ENCODE data around the gene GALNT14.

GALNT14 gene

DNA sequence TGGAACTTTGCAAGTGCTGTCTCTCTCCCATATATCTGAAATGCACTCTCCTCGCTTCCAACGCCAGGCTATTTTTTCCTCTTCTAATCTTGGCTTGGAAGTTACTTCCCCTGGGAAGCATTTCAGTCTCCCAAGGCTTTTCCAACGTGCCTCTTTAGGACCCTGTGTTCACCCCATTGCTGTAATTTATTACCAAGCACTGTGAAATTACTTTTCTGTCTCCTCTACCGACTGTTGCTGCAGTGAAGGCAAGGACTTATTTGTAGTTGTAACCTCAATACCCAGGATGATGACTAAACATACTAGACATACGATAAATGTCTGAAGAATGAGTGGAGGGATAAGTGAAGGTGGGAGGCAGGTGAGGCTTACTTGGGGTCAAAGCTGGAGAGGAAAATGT lies 163.7 kb downstream of the GALNT14 start:
- no peak for DNase-seq (ENCODE audit: low spot score)

DNA sequence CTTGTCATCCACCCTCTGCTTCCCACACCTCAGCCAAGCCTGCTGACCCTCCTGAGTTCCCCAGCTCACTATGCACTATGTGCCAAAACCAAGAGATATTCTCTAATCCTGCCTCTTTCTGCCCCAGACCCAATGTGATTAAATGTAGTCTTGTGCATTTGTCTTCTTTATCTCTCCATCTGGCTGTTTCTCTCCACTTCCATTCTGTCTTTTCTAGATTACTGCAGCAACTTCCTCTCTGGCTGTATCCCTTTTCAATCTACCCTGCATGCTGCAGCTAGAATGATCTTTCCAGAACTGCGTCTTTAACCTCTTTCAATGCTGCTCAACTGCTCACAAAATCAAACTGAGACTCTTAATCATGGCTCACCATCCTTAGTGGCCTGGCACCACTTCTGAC lies 164.1 kb downstream of the GALNT14 start:
- DNase-seq (ENCODE audit: low spot score): no peak

DNA sequence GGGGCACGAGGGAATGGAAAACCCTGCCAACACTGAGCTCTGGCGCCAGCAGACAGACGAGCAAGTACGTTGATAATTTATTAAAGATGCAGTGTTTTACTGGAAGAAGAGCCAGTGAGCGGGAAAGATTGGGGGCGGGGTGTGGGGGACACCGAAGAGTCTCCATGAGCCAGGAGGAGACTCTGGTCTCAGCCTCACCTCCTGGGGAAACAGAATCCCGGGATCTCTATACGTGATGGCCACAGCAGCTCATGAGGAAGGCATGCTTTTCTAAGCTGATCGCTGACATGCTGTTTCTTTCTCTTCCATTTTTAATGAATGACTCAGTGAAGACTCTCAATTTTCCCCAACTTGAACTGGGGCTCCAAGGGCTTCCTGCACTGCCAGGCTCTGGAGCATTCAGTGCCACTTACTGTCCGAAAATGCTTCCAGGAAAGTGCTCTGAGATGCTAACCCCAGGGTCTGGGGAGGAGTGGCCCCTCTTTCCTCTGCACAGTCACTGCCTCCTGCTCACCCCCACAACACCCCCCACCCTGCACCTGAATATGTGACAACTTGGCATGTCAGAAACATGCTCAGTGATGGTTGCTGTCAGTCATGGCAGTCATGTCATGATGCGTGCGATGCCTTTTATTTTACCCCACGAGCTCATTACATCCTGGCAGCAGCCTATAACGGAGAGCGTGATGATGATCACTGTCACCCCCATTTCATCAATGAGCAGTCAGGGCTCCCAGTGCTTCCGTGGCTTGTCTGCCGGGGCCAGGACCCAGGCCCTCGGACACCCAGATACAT lies 166.8 kb downstream of the GALNT14 start:
- DNase-seq (ENCODE audit: low spot score): no peak

DNA sequence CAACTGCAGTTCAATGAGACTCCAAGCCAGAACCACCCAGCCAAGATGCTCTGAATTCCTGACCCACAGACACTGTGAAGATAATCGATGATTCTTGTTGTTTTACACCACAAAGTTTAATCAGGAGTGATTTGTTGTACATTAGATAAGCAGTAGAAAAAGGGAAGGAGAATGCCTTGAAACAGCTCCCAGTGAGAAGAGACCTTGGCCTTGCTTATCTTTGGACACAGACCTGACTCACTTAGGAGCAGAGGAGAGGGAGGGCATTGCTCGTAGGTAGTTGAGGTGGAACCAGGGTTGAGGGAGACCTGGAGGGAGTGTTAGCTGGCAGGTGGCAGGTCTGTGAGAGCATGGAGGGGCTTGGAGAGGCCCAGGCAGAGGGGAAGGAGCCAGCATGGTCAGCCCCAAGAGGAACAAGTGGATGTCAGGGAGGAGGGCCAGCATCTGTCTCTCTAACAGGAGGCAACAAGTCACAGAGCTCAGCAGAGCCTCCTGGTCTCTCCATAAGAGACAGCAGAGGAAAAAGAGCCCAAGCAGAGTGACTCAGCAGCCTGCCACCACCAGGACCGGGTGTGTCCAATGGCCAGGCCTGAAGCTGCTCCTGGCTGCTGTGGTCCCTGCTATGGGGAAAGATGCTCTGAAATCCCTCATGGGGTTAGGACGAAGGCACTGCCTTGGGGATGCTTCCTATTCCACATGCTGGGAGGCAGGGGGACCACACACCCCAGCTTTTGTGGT lies 169.4 kb downstream of the GALNT14 start:
- no peak for DNase-seq (ENCODE audit: low spot score)

DNA sequence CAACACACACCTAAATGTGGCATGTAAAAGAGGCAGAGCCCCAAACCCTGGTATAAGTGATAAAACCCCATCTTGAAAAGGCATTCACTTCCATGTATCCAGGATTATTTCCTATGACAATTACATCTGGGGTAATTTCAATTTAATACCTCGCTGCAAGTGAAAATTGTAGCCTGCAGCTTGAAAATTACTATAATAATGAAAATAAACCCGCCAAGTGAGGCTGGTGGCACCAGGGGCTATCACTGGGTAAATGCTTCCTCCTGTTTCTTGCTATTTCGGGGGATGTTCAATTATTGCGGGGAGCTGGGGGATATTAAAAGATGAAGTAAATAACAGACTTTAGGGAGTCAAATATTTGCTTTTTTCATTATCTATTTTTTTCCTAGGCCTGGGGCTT lies 171.5 kb downstream of the GALNT14 start:
- no peak for DNase-seq (ENCODE audit: low spot score)

DNA sequence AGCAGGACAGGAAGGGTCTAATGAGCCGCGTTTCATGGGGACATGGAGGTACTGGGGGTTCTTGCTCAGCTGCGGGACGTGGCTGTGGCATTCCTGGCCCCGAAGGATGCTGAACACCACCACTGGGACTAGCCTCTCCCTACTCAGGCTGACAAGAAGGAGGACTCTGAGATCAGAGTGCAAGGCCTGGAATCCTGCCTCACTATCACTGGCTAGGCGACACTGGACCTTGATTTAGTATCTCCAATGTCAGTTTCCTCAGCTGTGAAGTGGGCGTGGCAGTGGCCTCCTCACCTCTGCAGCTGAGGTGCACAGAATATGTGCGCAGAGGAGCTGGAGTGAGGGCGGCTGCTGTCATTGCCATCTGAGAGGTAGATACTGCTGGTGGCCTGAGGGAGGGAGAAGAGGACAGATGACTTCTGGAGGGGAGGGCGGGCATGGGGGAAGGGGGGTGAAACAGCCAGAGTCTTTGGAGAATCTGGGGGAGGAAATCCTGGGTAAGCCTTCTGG lies 173.2 kb downstream of the GALNT14 start:
- DNase-seq (ENCODE audit: low spot score): no peak

DNA sequence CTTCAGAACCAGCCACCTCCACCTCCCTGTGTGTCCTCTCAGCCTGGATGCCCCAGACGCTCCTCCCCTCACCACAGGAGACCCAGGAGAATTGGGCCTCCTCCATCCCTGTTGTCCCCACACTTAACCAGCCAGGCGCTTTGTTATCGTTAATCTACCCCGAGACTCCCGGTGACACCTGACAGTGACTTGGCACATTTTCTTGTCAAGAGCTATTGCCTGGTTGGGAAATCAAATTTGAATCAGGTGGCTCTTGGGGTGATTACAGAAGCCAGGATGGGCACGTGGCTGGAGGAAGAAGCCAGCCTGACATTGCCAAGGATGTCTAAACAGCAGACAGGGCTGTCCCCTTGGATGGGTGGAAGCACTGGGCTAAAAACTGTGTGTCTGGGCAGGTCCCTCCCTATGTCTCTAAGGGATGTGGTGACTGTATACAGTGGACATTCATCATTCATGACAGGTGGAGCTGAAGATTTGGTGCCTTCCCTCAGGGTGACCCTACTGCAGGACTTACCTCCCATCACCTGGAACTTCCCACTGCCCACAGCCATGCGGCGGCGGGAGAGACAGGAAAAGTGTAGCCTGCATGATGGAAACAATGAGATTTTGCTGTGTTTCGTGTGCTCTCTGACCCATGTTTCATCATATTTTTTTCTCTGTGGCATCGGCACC lies 173.8 kb downstream of the GALNT14 start:
- no peak for DNase-seq (ENCODE audit: low spot score)

DNA sequence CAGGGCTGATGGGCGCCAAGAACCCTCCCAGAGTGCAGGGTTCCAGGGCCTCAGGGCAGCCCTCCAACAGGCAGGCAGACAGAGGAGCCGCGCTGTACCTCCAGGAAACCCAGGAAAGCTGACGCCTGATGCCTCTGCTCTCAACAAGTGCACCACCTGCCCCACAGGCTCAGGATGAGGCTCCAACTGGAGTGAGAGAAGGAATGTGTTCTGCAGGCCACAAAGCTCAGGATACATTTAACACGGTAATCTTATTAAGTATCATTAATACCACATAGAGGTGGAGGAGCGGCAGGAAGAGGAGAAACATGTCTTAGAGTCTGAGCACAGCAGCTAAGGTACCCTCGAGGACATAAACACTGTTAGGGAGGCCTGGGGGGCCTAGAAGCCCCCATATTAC lies 175.1 kb downstream of the GALNT14 start:
- DNase-seq (ENCODE audit: low spot score): no peak

DNA sequence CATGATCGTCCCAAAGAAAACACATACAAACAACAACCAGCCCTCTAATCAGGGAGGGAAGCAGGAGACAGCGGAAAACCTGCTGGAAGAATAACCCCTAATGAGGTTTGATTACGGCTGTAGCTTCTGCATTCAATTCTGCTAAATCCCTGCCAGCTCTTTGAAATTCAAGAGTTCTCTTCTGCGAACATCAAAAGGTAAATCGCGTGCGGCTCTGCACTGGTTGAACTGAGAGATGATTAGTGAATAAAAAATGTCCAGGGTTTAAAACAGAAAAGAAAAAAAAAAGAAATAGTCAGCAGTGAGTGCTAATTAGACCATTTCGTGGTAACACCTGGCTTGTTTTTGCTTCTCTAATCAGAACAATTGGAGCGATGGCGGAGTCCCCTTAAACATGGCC lies 178.0 kb downstream of the GALNT14 start:
- no peak for DNase-seq (ENCODE audit: low spot score)

DNA sequence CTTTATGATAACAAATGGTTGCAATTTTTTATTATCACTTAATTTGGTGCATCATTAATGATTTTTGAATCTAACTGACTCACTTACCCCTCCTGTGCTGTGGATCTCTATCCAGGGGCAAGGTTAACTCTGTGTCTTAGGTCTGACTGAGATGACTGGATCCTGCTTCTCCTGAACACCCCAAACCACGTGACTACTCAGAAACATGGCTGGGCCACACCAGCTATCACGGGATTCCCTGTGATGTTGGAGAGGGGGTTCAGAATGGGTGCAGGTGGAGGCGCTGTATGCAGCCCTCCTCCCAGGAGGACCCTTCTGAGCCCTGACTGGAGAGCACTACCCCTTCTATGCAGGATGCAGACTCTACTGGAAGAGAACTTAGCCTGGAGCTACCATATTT lies 178.6 kb downstream of the GALNT14 start:
- no peak for DNase-seq (ENCODE audit: low spot score)

DNA sequence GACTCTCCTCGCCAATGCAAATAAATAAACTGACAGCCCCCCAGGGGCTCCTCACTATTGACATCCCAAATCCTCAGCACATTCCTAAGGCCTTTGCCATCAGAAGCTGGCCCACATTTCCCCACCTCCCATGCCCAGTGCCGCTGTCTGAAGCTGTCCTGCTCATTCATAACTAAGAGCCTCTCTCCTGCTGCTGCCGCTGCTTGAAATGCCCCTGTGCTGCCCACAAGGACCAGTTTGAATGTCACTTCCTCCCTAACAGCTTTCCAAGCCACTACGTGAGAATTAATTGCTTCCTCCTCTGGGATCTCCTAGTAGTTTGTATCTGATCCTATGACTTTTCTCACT lies 179.3 kb downstream of the GALNT14 start:
- DNase-seq (ENCODE audit: low spot score): no peak

DNA sequence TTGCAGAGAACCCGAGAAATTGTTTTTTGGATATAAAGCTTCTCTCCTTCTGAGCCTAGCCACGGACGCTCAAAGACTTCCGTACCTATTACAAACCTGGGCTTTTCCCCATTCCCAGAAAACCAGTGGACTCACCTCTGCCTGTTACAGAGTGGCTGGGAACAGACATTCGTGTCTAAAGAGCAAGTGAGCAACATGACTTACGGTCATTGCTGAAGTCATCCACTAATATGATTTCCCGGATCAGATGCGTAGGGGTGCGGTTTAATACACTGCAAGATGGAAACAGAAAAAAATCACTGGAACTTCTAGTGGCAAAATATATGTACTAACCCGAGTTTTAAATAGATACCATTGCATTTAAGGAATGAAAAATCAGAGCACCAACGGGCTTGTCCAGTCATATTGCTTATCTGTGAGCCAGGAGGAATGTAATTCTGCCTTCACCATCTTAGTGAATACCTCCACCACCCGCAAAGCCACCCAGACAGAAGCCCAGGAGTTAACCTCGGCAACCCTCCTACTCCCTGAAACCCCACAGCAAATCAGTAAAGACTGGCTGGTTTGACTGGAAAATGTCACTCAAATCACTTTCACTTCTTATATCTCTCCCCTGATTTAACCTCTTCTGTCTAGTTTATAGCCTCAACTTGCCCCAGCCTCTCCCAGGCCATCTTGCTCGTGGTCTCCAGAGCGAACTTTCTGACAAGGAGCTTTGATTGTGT lies 179.9 kb downstream of the GALNT14 start:
- no peak for DNase-seq (ENCODE audit: low spot score)

DNA sequence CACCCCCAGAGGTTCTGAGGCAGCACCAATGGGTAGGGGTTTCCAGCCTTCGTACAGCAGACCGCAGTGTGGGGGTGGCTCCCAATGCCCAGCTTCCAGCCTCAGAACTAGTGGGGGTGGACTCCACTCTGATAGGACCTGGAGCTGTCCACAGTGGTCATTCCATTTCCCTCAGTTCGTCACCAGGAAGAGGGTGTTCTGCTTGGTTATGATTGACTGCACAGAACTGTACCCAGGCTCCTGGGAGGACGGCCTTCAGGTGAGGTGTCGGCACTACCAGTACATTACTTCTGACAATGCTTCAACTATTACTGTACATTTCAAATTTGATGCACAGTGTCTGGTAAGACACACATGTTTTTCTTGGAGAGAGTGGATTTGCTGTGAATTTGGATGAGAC lies 180.6 kb downstream of the GALNT14 start:
- no peak for DNase-seq (ENCODE audit: low spot score)

DNA sequence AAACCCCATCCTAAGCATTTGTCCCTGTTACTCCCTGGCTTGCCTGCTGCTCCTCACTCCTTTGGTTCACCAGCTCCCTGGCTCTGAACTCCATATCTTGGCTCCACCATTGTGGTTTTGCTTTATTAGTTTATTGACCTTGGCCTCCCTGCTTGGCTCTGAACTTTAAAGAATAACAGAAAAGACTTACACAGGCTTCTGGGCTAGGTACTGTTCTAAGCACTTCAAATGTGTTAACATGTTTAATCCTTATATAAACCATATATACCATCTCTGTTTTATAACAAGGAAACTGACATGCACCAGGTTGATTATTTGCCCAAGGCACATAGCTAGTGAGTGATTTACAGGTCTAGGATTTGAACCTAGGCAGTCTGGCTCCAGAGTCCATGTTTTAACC lies 181.2 kb downstream of the GALNT14 start:
- DNase-seq (ENCODE audit: low spot score): no peak

DNA sequence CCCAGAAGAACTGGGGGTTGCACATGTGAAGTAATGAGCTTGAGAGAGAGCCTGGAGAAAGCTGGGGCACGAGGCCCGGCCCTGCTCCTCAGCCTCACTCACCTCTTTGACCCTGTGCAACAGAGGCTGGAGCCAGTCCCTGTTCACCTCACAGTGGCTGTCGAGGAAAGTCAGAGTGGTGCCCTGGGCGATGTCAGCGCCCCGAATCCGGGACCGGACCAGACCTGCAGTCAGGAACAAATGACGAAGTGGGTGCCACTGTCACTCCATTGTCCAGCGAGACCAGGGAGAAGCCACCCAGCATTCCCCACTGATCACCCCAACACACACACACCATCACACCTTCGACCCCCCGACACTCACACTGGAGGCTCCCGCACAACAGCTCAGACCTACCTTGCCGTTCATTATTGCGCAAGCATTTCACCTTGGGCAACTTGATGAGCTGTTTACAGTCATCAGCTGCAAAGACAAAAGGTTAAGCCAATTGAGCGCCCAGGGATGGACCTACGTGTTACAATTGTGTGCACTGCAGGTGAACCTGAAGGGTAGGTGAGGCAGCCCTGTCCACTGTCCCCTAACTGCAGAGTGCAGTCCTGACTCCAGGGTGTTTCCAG lies 182.6 kb downstream of the GALNT14 start:
- DNase-seq (ENCODE audit: low spot score): no peak

DNA sequence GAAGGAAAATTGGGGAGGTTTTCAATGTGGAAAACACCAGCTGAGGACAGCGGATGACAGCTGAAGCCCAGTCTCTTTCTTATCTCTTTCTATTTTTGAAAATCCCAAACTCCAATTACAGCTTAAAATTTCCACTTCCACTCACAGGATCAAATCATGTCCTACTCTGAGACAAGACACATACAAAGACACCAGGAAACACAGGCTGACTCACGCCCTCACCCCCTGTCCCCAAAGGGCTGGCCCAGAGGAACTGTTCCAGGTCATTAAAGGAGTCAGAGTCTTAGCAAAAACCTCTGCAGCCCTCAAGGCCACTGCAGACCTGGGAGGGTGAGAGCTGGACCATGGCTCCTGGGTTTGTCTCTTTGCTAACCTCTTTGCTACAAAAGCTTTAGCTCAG lies 187.9 kb downstream of the GALNT14 start:
- DNase-seq (ENCODE audit: low spot score): no peak

DNA sequence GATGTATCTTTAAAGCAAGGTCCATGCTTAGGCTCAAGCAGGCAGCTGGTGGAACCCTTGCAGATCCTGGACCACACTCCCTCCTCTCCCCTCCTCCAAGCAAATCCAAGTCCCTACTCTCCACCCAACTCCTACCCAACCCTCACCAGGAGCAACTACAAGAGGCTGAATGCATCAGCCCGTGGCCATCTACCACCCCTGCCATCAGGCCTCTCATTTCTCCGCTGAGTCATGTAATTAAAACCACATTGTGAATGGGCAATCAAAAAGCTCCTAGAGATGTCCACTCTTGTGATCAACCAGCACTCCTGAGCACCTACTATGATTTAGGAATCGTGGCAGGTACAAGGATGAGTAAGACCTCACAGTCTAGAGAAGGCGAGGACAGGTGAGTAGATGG lies 188.8 kb downstream of the GALNT14 start:
- DNase-seq (ENCODE audit: low spot score): no peak

DNA sequence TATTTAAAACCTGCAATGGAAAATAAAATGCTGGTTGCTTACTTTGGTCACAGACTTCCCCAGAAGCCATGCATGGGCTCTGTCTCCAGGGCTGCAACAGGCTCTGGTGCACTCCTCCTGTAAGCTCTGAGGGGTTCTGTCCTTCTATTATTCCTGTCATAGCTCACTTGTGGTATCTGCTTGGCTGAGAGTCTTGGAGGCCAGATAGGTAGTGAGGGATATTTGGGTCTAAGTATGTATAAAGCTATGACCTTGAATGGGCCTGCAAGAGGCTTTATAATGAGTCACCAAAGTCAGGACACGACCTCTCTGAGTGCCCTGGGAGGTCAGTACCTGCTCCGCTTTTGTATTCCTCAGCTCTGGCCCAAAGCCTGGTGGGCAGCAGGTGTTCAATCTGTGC lies 189.4 kb downstream of the GALNT14 start:
- DNase-seq (ENCODE audit: low spot score): no peak

DNA sequence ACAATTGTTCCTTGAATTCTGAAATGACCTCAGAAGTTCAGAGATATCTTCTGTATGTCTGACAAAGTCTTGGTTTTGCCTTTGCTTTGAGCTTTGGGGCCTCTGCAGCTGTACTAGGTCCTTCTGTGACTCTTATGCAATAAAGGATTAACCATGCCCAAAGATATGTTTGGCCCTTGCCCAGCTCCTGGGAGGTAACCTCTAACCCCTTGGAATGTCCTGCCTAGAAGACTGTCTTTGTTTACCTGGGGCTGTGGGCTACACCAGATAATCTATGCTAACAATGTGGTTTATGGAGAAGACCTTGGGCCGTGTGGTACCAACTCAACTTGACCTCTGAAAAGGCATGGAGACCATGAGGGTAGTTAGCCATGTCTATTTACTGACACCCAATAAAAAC lies 190.1 kb downstream of the GALNT14 start:
- DNase-seq (ENCODE audit: low spot score): no peak

DNA sequence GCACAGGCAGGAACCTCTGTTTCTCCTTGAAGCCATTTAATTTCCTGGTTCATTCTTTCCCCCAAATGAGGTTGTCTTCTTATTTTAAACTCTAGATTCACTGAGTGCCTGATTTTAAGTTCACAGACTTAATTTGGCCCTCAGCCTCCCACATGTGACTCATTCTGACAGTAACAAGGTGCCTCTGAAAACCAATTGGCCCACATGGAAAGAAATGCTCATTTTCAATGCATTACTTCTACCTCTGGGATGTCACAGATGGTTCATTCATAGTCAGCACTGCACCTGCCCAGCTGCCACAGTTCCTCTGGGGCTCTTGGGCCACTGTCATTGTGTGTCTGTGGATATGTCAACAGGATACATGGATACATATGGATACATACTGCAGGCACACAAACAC lies 190.6 kb downstream of the GALNT14 start:
- DNase-seq (ENCODE audit: low spot score): no peak

DNA sequence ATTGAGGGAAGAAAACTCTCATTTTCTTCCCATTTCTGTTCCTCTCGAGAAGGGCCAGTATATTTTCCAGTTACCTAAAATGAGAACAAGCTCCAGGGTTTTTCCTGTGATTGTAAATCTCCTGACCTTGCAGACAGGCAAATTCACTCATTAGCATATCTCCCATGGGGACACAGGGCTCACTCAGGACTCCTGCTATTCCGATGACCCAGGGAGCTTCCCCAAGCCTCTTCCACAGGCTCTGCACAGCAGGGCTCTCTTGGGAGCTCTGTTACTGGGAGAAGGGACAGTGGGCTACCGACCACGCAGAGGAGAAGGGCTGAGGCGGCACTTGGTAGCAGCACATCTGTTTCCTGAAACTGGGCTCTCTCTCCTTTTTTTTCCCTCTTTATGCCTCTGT lies 195.8 kb downstream of the GALNT14 start:
- DNase-seq (ENCODE audit: low spot score): no peak

DNA sequence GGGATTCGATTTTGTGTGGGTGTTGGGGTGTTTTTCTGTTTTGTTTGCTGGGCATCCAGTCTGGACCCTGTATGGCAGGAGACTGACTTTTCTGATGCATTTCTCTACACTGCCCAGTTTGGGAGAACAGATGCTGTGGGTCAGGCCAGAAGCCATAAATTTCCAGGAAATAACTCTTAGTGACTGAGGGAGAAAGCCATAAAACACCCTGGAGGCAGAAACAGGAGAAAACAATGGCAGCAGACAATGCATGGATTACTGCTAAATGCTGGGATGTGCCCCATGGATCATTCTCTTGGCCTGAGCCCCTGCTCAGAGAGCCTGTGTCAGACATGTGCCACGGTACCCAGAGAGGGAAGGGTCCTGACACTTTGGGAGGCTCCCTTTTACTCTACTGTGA lies 197.4 kb downstream of the GALNT14 start:
- no peak for DNase-seq (ENCODE audit: low spot score)
